B cell (primary cell): ENCODE measurements around the gene EME1. TPM values are rescaled to one million over a fixed set of nuclear protein-coding genes. Genes with fewer than 3 reads are reported as not detected.

Source experiments
- ATAC-seq: fragments of 200-7000 bp; cut with Tn5 transposase; one replicate; pipeline ENCODE4 v1.10.0; 2021; ENCODE audit warnings: low read depth, mild to moderate bottlenecking, moderate number of reproducible peaks, moderate library complexity
- CTCF ChIA-PET: fragments of 350-600 bp; sonication (Branson Sonifier 250); formaldehyde crosslinking; loops from one replicate; lab custom pipeline; 2021; ENCODE audit warnings: antibody characterized with exemption, inconsistent platforms; lab: Charles Lee
- POLR2A ChIA-PET: fragments of 350-600 bp; sonication (Branson Sonifier 250); formaldehyde crosslinking; loops from one replicate; lab custom pipeline; 2021; ENCODE audit warnings: antibody characterized with exemption; lab: Charles Lee
- DNase-seq: peaks from one replicate; pipeline ENCODE4 v3.0.0; 2013
- H2AFZ ChIP-seq: 2 replicates; pipeline ENCODE4 v1.6.1; 2012; ENCODE audit warnings: mild to moderate bottlenecking, low read depth, low read length; ENCODE audit not compliant: insufficient read depth, poor library complexity, severe bottlenecking
- H3K27ac ChIP-seq, 2 donors: 1 replicate in 1 of 2; 2 replicates in 1 of 2; pipeline ENCODE4 v1.5.1; 2012 to 2013; ENCODE audit warnings: low read length in 2 of 2, mild to moderate bottlenecking in 2 of 2, moderate library complexity in 1 of 2
- H3K27me3 ChIP-seq, 4 experiments: fragments of 200-600 bp in 1 of 4; sonication (generic) in 1 of 4; replicated peaks in 1 of 4; 1 replicate in 2 of 4; 2 replicates in 2 of 4; pipeline versions ENCODE4 v1.6.1 to v1.7.0; 2013 to 2016; ENCODE audit warnings: low read length in 3 of 4, mild to moderate bottlenecking in 2 of 4, mixed read lengths in 1 of 4, moderate library complexity in 1 of 4; ENCODE audit not compliant: insufficient read depth in 4 of 4, control insufficient read depth in 3 of 4; ENCODE audit errors: control extremely low read depth in 1 of 4
- H3K36me3 ChIP-seq, 2 experiments: replicated peaks in 1 of 2; 1 replicate in 1 of 2; 2 replicates in 1 of 2; pipeline versions ENCODE4 v1.6.1 to v1.7.1; 2013; ENCODE audit warnings: low read length in 1 of 2; ENCODE audit not compliant: insufficient read depth in 2 of 2, control insufficient read depth in 1 of 2; ENCODE audit errors: control extremely low read depth in 1 of 2, extremely low read depth in 1 of 2
- H3K4me1 ChIP-seq, 2 donors: fragments of 200-600 bp in 1 of 2; sonication (generic) in 1 of 2; 1 replicate in 1 of 2; 2 replicates in 1 of 2; pipeline versions ENCODE4 v1.5.1 to v1.6.1; 2013 to 2017; ENCODE audit warnings: low read length in 2 of 2; ENCODE audit not compliant: control insufficient read depth in 2 of 2, insufficient read depth in 2 of 2
- H3K4me2 ChIP-seq: replicated peaks from 2 replicates; pipeline ENCODE3; 2012; ENCODE audit warnings: mild to moderate bottlenecking, low read depth, low read length; ENCODE audit not compliant: poor library complexity, severe bottlenecking
- H3K4me3 ChIP-seq, 5 experiments: fragments of 200-600 bp in 1 of 5; sonication (generic) in 1 of 5; 1 replicate in 3 of 5; 2 replicates in 2 of 5; pipeline versions ENCODE4 v1.5.1 to v1.7.0; 2011 to 2016; ENCODE audit warnings: low read length in 4 of 5, mild to moderate bottlenecking in 4 of 5, low read depth in 2 of 5, control low read depth in 1 of 5, moderate library complexity in 1 of 5; ENCODE audit not compliant: insufficient read depth in 1 of 5; ENCODE audit errors: control extremely low read depth in 1 of 5, extremely low read depth in 1 of 5
- H3K79me2 ChIP-seq: fragments of 200-600 bp; sonication (generic); one replicate; pipeline ENCODE4 v1.6.0; 2016; ENCODE audit warnings: low read length; ENCODE audit not compliant: control insufficient read depth, insufficient read depth
- H3K9ac ChIP-seq: fragments of 200-600 bp; sonication (generic); 2 replicates; pipeline ENCODE4 v1.6.1; 2017; ENCODE audit warnings: mild to moderate bottlenecking, low read length, moderate library complexity
- H3K9me3 ChIP-seq, 3 donors: one replicate each; pipeline versions ENCODE4 v1.6.1 to v1.7.1; 2013; ENCODE audit warnings: low read length in 2 of 3; ENCODE audit not compliant: control insufficient read depth in 2 of 3, insufficient read depth in 1 of 3; ENCODE audit errors: control extremely low read depth in 1 of 3
- H4K20me1 ChIP-seq: 2 replicates; pipeline ENCODE4 v1.6.0; 2012; ENCODE audit warnings: mild to moderate bottlenecking, low read length; ENCODE audit not compliant: insufficient read depth, control insufficient read depth, poor library complexity, severe bottlenecking
- H3K27ac Mint-ChIP-seq: one replicate; pipeline ENCODE4 v1.8.0; 2021; ENCODE audit warnings: mixed read lengths
- H3K27me3 Mint-ChIP-seq: one replicate; pipeline ENCODE4 v1.8.0; 2021; ENCODE audit warnings: mixed read lengths
- H3K4me1 Mint-ChIP-seq: one replicate; pipeline ENCODE4 v1.8.0; 2021; ENCODE audit warnings: mixed read lengths
- H3K4me3 Mint-ChIP-seq: one replicate; pipeline ENCODE4 v1.8.0; 2021; ENCODE audit warnings: mixed read lengths
- H3K9me3 Mint-ChIP-seq: one replicate; pipeline ENCODE4 v1.8.0; 2022; ENCODE audit warnings: mixed read lengths; ENCODE audit not compliant: insufficient read depth
- CTCF ChIP-seq: fragments of 200-600 bp; IDR thresholded peaks from one replicate; pipeline ENCODE4 v1.8.0; 2022; ENCODE audit warnings: antibody characterized with exemption, mild to moderate bottlenecking
- EZH2 ChIP-seq: IDR thresholded peaks from 2 replicates; pipeline ENCODE4 v1.6.1; 2012; ENCODE audit warnings: borderline replicate concordance, low read depth, mild to moderate bottlenecking, moderate library complexity, low read length; ENCODE audit not compliant: insufficient read depth, poor library complexity, severe bottlenecking
- WGBS: methylation state at CpG from one replicate; pipeline ENCODE4 v1.1.5; 2013; ENCODE audit warnings: missing lambda C conversion rate; ENCODE audit not compliant: insufficient coverage; 5-methylcytosine and 5-hydroxymethylcytosine counted together
- intact Hi-C: fragments of 100-400 bp; cut with micrococcal nuclease; formaldehyde crosslinking; loops from one replicate; pipeline ENCODE4 v1.10.0; 2022
- polyA plus RNA-seq: library from polyadenylated mRNA; depleted of rRNA; stranded (reverse); fragments of >200 nt; gene quantifications from 2 replicates; pipeline ENCODE4 v1.2.3, GENCODE V29; 2012
- total RNA-seq, 2 donors: library from RNA; stranded (reverse); fragments of 120-200 nt in 1 of 2; gene quantifications; 1 replicate in 1 of 2; 2 replicates in 1 of 2; pipeline versions ENCODE4 v1.2.3 to v1.2.4, GENCODE V29; 2013 to 2022

EME1 gene
- total and polyA plus RNA-seq, 2 donors (not counting 1 experiment from before 2014, with no cell fraction given) = 1.6 to 2.3 TPM

GRCh38 chr17:50356418-50356817 is 16.6 kb upstream of the EME1 start:
- H3K4me3 Mint-ChIP-seq = no peak overlapping the region
- Histone ChIP-seq H3K27me3 (no peaks in the 10 kb centered on the region), H2AFZ (no peak overlapping the region), H3K4me2 (no peak overlapping the region), H3K79me2 (no peaks in the 10 kb centered on the region), H3K9me3 (no peaks in the 10 kb centered on the region), H3K27ac (no peak overlapping the region), H3K4me1 (no peaks in the 10 kb centered on the region), H3K9ac (no peak overlapping the region), H4K20me1 (peaks cover 2% of the 10 kb centered on the region), H3K36me3 (peaks cover 0 to 51% of the 10 kb centered on the region in 2 experiments), H3K4me3 (no peak overlapping the region)
- POLR2A ChIA-PET = no interaction called here
- ATAC-seq (no peak), DNase-seq (no peak)
- no peaks in the 10 kb centered on the region for H3K9me3 Mint-ChIP-seq
- 98% methylated on average over 12 of the region's 12 CpGs for WGBS
- no peak overlapping the region for H3K27ac Mint-ChIP-seq
- no peak for TF ChIP-seq CTCF
- no peaks in the 10 kb centered on the region for H3K27me3 Mint-ChIP-seq
- H3K4me1 Mint-ChIP-seq = no peaks in the 10 kb centered on the region
- intact Hi-C loops = no loop called here
- CTCF ChIA-PET = no interaction called here

GRCh38 chr17:50356892-50357510 is 16.0 kb upstream of the EME1 start:
- peaks cover 2% of the 10 kb centered on the region for H3K4me1 Mint-ChIP-seq

More at GRCh38 chr17:50356892-50357510, 16.0 kb upstream of the EME1 start:
- Mint-ChIP-seq H3K27ac (no peak overlapping the region), H3K4me3 (no peak overlapping the region), H3K9me3 (no peaks in the 10 kb centered on the region), H3K27me3 (no peaks in the 10 kb centered on the region)
- intact Hi-C loops = no loop called here
- CTCF ChIA-PET = no interaction called here
- peaks cover 8% of the 10 kb centered on the region for H4K20me1 ChIP-seq
- no peak overlapping the region for H3K4me3 ChIP-seq
- H2AFZ ChIP-seq = no peak overlapping the region
- no peaks in the 10 kb centered on the region for H3K79me2 ChIP-seq
- H3K4me2 ChIP-seq = no peak overlapping the region
- WGBS = 96% methylated on average over 9 of the region's 12 CpGs
- H3K36me3 ChIP-seq = peaks cover 0 to 51% of the 10 kb centered on the region in 2 experiments
- no peaks in the 10 kb centered on the region for H3K27me3 ChIP-seq
- no peak overlapping the region for H3K27ac ChIP-seq
- DNase-seq (no peak), ATAC-seq (no peak)
- no peaks in the 10 kb centered on the region for H3K9me3 ChIP-seq
- H3K9ac ChIP-seq = no peak overlapping the region
- POLR2A ChIA-PET = no interaction called here
- H3K4me1 ChIP-seq = peaks cover under 1 to 1% of the 10 kb centered on the region in 2 donors
- no peak for TF ChIP-seq EZH2
- TF ChIP-seq CTCF = no peak
